ENCODE results near the gene PDCD6IP.
A peak's percentile ranks its signal among the peaks of the same experiment; 100 is the strongest.

PDCD6IP gene

DNA sequence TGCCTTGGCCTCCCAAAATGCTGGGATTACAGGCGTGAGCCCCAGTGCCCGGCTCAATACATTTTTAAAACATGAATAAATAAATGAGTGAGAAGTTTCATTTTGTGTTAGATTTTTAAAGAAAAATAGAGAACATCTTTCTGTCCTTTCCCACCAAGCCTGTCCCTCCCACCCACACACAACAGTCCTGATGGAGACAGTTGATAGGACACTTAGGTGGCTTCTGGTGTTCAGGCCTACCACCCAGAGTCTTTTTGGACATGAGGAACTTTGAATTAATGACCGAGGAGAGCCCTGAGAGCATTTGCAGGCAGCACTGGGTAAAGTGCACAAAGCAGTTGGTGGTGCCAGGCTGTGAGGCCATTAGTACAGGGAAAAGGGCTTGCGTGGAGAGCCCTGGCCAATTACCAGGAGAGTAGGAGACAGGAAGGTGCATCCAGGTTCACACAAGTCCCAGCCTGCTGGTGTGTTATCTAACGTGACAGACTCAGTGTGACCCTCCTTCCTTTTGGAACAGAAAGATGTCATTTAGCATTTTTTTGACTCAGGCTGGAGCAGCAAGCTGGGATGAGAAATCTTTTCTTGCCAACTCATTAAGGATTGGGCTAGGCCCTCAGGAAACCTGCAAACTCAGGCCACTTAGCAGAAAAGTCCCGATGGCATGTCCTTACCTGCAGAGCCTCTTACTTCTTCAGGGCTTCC, 103.6 kb downstream of the PDCD6IP start:
- H3K27me3 Mint-ChIP-seq (ENCODE audit: low read depth, poor library complexity) = peaks cover 6% of the 10 kb centered on the region

GRCh38 chr3:33904730-33905129, 106.3 kb downstream of the PDCD6IP start:
- H3K27ac Mint-ChIP-seq = peak overlapping the region; percentile 50
- H3K9me3 Mint-ChIP-seq = no peaks in the 10 kb centered on the region
- no peak for TF ChIP-seq CTCF (IDR thresholded peaks at IDR 0.05)
- no peak overlapping the region for H3K4me3 Mint-ChIP-seq
- DNase-seq = no peak
- H3K36me3 Mint-ChIP-seq (ENCODE audit: low read depth) = no peaks in the 10 kb centered on the region
- H3K4me1 Mint-ChIP-seq = peaks cover 6% of the 10 kb centered on the region
- peaks cover 3% of the 10 kb centered on the region for H3K27me3 Mint-ChIP-seq (ENCODE audit: low read depth, poor library complexity)

More for the DNA sequence above, 103.6 kb downstream of the PDCD6IP start:
- H3K4me3 Mint-ChIP-seq = no peak overlapping the region
- no peak for TF ChIP-seq CTCF (IDR thresholded peaks at IDR 0.05)
- H3K9me3 Mint-ChIP-seq = peaks cover 8% of the 10 kb centered on the region
- peaks cover 6% of the 10 kb centered on the region for H3K4me1 Mint-ChIP-seq
- H3K27ac Mint-ChIP-seq = no peak overlapping the region
- peaks cover 4% of the 10 kb centered on the region for H3K36me3 Mint-ChIP-seq (ENCODE audit: low read depth)
- DNase-seq = no peak

- no peak overlapping the region for H3K4me3 Mint-ChIP-seq
- peaks cover 6% of the 10 kb centered on the region for H3K27me3 Mint-ChIP-seq (ENCODE audit: low read depth, poor library complexity)
- H3K36me3 Mint-ChIP-seq (ENCODE audit: low read depth) = no peaks in the 10 kb centered on the region
- no peak overlapping the region for H3K27ac Mint-ChIP-seq
- H3K4me1 Mint-ChIP-seq = peaks cover 6% of the 10 kb centered on the region
- H3K9me3 Mint-ChIP-seq = no peaks in the 10 kb centered on the region
- no peak for TF ChIP-seq CTCF (IDR thresholded peaks at IDR 0.05)
- no peak for DNase-seq
These were observed 109.9 kb downstream of the PDCD6IP start for GRCh38 chr3:33908250-33908851.

DNA sequence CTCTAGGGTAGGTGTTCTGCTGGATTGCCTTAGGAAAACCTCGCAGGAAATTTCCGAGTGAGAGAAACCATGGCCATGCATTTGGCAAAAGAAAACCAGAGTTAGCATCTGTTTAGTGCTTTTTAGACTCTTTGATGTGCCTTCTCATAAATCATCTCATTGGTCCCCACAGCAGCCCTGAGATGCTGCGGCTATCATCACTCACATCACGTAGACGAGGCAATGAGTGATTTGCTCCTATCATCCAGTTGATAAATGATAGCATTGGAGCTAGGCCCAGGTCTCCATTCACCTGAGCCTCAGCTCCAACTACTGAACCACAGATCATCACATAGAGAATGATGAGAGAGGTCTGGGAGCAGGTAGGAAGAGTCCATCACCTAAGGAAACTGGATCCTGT, 111.1 kb downstream of the PDCD6IP start:
- no peak for TF ChIP-seq CTCF (IDR thresholded peaks at IDR 0.05)
- peaks cover 11% of the 10 kb centered on the region for H3K4me1 Mint-ChIP-seq

GRCh38 chr3:33910031-33910430, 111.6 kb downstream of the PDCD6IP start:
- DNase-seq = no peak
- H3K4me1 Mint-ChIP-seq = peaks cover 11% of the 10 kb centered on the region
- H3K27ac Mint-ChIP-seq = no peak overlapping the region
- no peak overlapping the region for H3K4me3 Mint-ChIP-seq
- H3K9me3 Mint-ChIP-seq = no peaks in the 10 kb centered on the region
- no peaks in the 10 kb centered on the region for H3K36me3 Mint-ChIP-seq (ENCODE audit: low read depth)
- peaks cover 3% of the 10 kb centered on the region for H3K27me3 Mint-ChIP-seq (ENCODE audit: low read depth, poor library complexity)
- TF ChIP-seq CTCF (IDR thresholded peaks at IDR 0.05) = no peak

More for the DNA sequence above, 111.1 kb downstream of the PDCD6IP start:
- H3K36me3 Mint-ChIP-seq (ENCODE audit: low read depth) = no peaks in the 10 kb centered on the region
- no peak for DNase-seq
- no peaks in the 10 kb centered on the region for H3K9me3 Mint-ChIP-seq
- H3K27me3 Mint-ChIP-seq (ENCODE audit: low read depth, poor library complexity) = peaks cover 5% of the 10 kb centered on the region
- no peak overlapping the region for H3K27ac Mint-ChIP-seq
- H3K4me3 Mint-ChIP-seq = no peak overlapping the region

Measured in nephron progenitor cell (in vitro differentiated cells).